ENCODE data around the gene NFAT5.

The NFAT5 gene

GRCh38 chr16:69712914-69713581, 147.3 kb downstream of the NFAT5 start:
- Histone ChIP-seq H3K79me2 (ENCODE audit: low read length) (no peaks in the 10 kb centered on the region), H3K9me3 (ENCODE audit: insufficient read depth, low read length) (no peaks in the 10 kb centered on the region), H3K27ac (ENCODE audit: low read length) (no peak overlapping the region), H3K4me3 (ENCODE audit: low read length) (no peak overlapping the region), H2AFZ (ENCODE audit: low read depth, low read length) (no peak overlapping the region), H4K20me1 (ENCODE audit: insufficient read depth, low read length) (no peaks in the 10 kb centered on the region), H3K4me2 (ENCODE audit: low read length) (no peak overlapping the region), H3K27me3 (ENCODE audit: low read depth, low read length) (no peaks in the 10 kb centered on the region), H3K36me3 (replicated peaks; ENCODE audit: low read depth, low read length) (peaks cover 30% of the 10 kb centered on the region), H3K9ac (ENCODE audit: low read length) (no peak overlapping the region), H3K4me1 (ENCODE audit: low read length) (no peaks in the 10 kb centered on the region)
- no peak for TF ChIP-seq CTCF (IDR thresholded peaks at IDR 0.05; ENCODE audit: low read depth, low read length)
- no peak for TF ChIP-seq EZH2phosphoT487 (IDR thresholded peaks at IDR 0.05; ENCODE audit: low read depth)

- no peak overlapping the region for H3K4me2 ChIP-seq (ENCODE audit: low read length)
- no peaks in the 10 kb centered on the region for H3K79me2 ChIP-seq (ENCODE audit: low read length)
Observed at GRCh38 chr16:69717066-69717465, 151.3 kb downstream of the NFAT5 start.

GRCh38 chr16:69718111-69718764, 152.5 kb downstream of the NFAT5 start:
- Histone ChIP-seq H3K27ac (ENCODE audit: low read length) (no peak overlapping the region), H3K9ac (ENCODE audit: low read length) (no peak overlapping the region), H3K79me2 (ENCODE audit: low read length) (no peaks in the 10 kb centered on the region), H3K27me3 (ENCODE audit: low read depth, low read length) (no peaks in the 10 kb centered on the region), H4K20me1 (ENCODE audit: insufficient read depth, low read length) (no peaks in the 10 kb centered on the region), H3K36me3 (replicated peaks; ENCODE audit: low read depth, low read length) (peaks cover 8% of the 10 kb centered on the region), H3K4me3 (ENCODE audit: low read length) (no peak overlapping the region), H2AFZ (ENCODE audit: low read depth, low read length) (no peak overlapping the region), H3K9me3 (ENCODE audit: insufficient read depth, low read length) (no peaks in the 10 kb centered on the region), H3K4me1 (ENCODE audit: low read length) (no peaks in the 10 kb centered on the region; the same call in 1 of the 2 replicates), H3K4me2 (ENCODE audit: low read length) (no peak overlapping the region)
- TF ChIP-seq EZH2phosphoT487 (IDR thresholded peaks at IDR 0.05; ENCODE audit: low read depth) (no peak), CTCF (IDR thresholded peaks at IDR 0.05; ENCODE audit: low read depth, low read length) (no peak)

More at GRCh38 chr16:69717066-69717465, 151.3 kb downstream of the NFAT5 start:
- H4K20me1 ChIP-seq (ENCODE audit: insufficient read depth, low read length) = no peaks in the 10 kb centered on the region
- no peak overlapping the region for H2AFZ ChIP-seq (ENCODE audit: low read depth, low read length)
- H3K36me3 ChIP-seq (replicated peaks; ENCODE audit: low read depth, low read length) = peaks cover 17% of the 10 kb centered on the region
- TF ChIP-seq EZH2phosphoT487 (IDR thresholded peaks at IDR 0.05; ENCODE audit: low read depth) (no peak), CTCF (IDR thresholded peaks at IDR 0.05; ENCODE audit: low read depth, low read length) (no peak)
- H3K4me1 ChIP-seq (ENCODE audit: low read length) = no peaks in the 10 kb centered on the region
- no peaks in the 10 kb centered on the region for H3K9me3 ChIP-seq (ENCODE audit: insufficient read depth, low read length)
- H3K27me3 ChIP-seq (ENCODE audit: low read depth, low read length) = no peaks in the 10 kb centered on the region
- no peak overlapping the region for H3K27ac ChIP-seq (ENCODE audit: low read length)
- no peak overlapping the region for H3K9ac ChIP-seq (ENCODE audit: low read length)
- no peak overlapping the region for H3K4me3 ChIP-seq (ENCODE audit: low read length)

- no peaks in the 10 kb centered on the region for H4K20me1 ChIP-seq (ENCODE audit: insufficient read depth, low read length)
- no peaks in the 10 kb centered on the region for H3K79me2 ChIP-seq (ENCODE audit: low read length)
- H3K27me3 ChIP-seq (ENCODE audit: low read depth, low read length) = no peaks in the 10 kb centered on the region
- H2AFZ ChIP-seq (ENCODE audit: low read depth, low read length) = no peak overlapping the region
- peaks cover 4% of the 10 kb centered on the region for H3K4me1 ChIP-seq (ENCODE audit: low read length)
- no peaks in the 10 kb centered on the region for H3K9me3 ChIP-seq (ENCODE audit: insufficient read depth, low read length)
- H3K9ac ChIP-seq (ENCODE audit: low read length) = no peak overlapping the region
- H3K36me3 ChIP-seq (replicated peaks; ENCODE audit: low read depth, low read length) = peaks cover 3% of the 10 kb centered on the region
- TF ChIP-seq EZH2phosphoT487 (IDR thresholded peaks at IDR 0.05; ENCODE audit: low read depth) = no peak
- TF ChIP-seq CTCF (IDR thresholded peaks at IDR 0.05; ENCODE audit: low read depth, low read length) = no peak
- no peak overlapping the region for H3K4me3 ChIP-seq (ENCODE audit: low read length)
- H3K4me2 ChIP-seq (ENCODE audit: low read length) = no peak overlapping the region
- H3K27ac ChIP-seq (ENCODE audit: low read length) = no peak overlapping the region
Observed at GRCh38 chr16:69720822-69721430, 155.2 kb downstream of the NFAT5 start.
